ENCODE data around the gene OTOF. TPM values are rescaled to one million over a fixed set of nuclear protein-coding genes. Genes with fewer than 3 reads are reported as not detected.
A peak's percentile ranks its signal among the peaks of the same experiment; 100 is the strongest.

The OTOF gene
- total RNA-seq, 1 experiment from 2014 or later: 0.10 TPM

- no peak overlapping the region for H3K27ac ChIP-seq (ENCODE audit: low read depth, low read length)
- no peaks in the 10 kb centered on the region for H3K4me1 ChIP-seq (ENCODE audit: control insufficient read depth in 1 of 2, insufficient read depth in 2 of 2, low read length in 2 of 2)
- H3K9me2 ChIP-seq (ENCODE audit: insufficient read depth): no peaks in the 10 kb centered on the region
- ChIA-PET RAD21 (ENCODE audit: low non-redundant PET in 1 of 2, low total read pairs in 2 of 2, uncharacterized antibody in 2 of 2, unreplicated experiment in 2 of 2) (interaction anchor here in 1 of 2 experiments (1.7 kb wide), 1 partner anchor 107 kb away, joined by 3 read pairs; no protein-coding TSS in a partner anchor), POLR2A (no interaction called here), CTCF (interaction anchor here (1.0 kb wide), 1 partner anchor 106 kb away, joined by 4 read pairs; no protein-coding TSS in a partner anchor)
- H3K27me3 ChIP-seq (ENCODE audit: insufficient read depth, low read length): no peaks in the 10 kb centered on the region
- ATAC-seq (0 out of 2 replicates have a peak, but pooled peaks have one; percentile 39), DNase-seq (ENCODE audit: low read depth, low spot score) (no peak)
- H3K4me2 ChIP-seq (ENCODE audit: low read length): no peak overlapping the region
- H2AFZ ChIP-seq (ENCODE audit: low read depth, low read length, poor library complexity, severe bottlenecking): no peak overlapping the region
- intact Hi-C loops (cut with micrococcal nuclease): no loop called here
- H4K20me1 ChIP-seq (ENCODE audit: insufficient read depth): no peaks in the 10 kb centered on the region
- no peak overlapping the region for H3K4me3 ChIP-seq (replicated peaks in 1 of 2; ENCODE audit: low read depth in 1 of 2, low read length in 2 of 2)
- TF ChIP-seq ELF1 (IDR thresholded peaks at IDR 0.05; ENCODE audit: borderline replicate concordance, low read depth) (no peak), EGR1 (IDR thresholded peaks at IDR 0.05; ENCODE audit: low read depth) (no peak), POLR2A (IDR thresholded peaks at IDR 0.05; ENCODE audit: borderline replicate concordance, extremely low read depth, insufficient read depth, insufficient read length) (no peak), EZH2 (IDR thresholded peaks at IDR 0.05) (no peak), CTCF (IDR thresholded peaks at IDR 0.05 in 2 of 3, conservative IDR thresholded peaks at IDR 0.05 in 1 of 3; ENCODE audit: borderline replicate concordance in 1 of 3, insufficient read depth in 1 of 3, low read depth in 2 of 3, low read length in 2 of 3) (peak in 1 of 3 experiments; percentile 13; a peak in 1 of 6 replicates), REST (IDR thresholded peaks at IDR 0.05; ENCODE audit: low read depth) (no peak), FOSL1 (IDR thresholded peaks at IDR 0.05; ENCODE audit: low read depth) (no peak), ZBTB33 (IDR thresholded peaks at IDR 0.05; ENCODE audit: extremely low read depth, insufficient replicate concordance, low read length) (no peak)
- BruUV-seq (replicated peaks): no TSS peak
- H3K79me2 ChIP-seq (ENCODE audit: insufficient read depth, low read length): no peaks in the 10 kb centered on the region
- no peak overlapping the region for H3K9ac ChIP-seq (ENCODE audit: low read length)
- H3K9me3 ChIP-seq (ENCODE audit: control insufficient read depth in 1 of 2, insufficient read depth in 1 of 2, low read depth in 1 of 2, low read length in 2 of 2): no peaks in the 10 kb centered on the region
- no peaks in the 10 kb centered on the region for H3K36me3 ChIP-seq (ENCODE audit: control insufficient read depth in 1 of 2, insufficient read depth in 2 of 2, low read length in 2 of 2)
Measured at GRCh38 chr2:26471289-26471688, 6.6 kb downstream of the OTOF start.

Data from HCT116 (cell line).